Transverse colon (tissue), 4 donors: Measurements from ENCODE around the gene FOXC2. TPM values are rescaled to one million over a fixed set of nuclear protein-coding genes. Genes with fewer than 3 reads are reported as not detected.

Experiments
- DNase-seq: peaks from one replicate; pipeline ENCODE4 v3.0.0-alpha.2; 2019
- H3K27ac ChIP-seq, 4 donors: fragments of 200-600 bp; sonication (generic); 2 replicates each; pipeline ENCODE4 v1.5.1; 2016 to 2018; ENCODE audit warnings: inconsistent platforms in 4 of 4
- H3K27me3 ChIP-seq: fragments of 200-600 bp; sonication (generic); 2 replicates; pipeline ENCODE4 v1.5.1; 2017; ENCODE audit warnings: inconsistent platforms
- H3K36me3 ChIP-seq, 4 donors: fragments of 200-600 bp; sonication (generic); 2 replicates each; pipeline ENCODE4 v1.5.1; 2017 to 2019; ENCODE audit warnings: inconsistent platforms in 4 of 4
- H3K4me1 ChIP-seq, 4 donors: fragments of 200-600 bp; sonication (generic); 2 replicates each; pipeline ENCODE4 v1.5.1; 2017 to 2020; ENCODE audit warnings: inconsistent platforms in 4 of 4
- H3K4me3 ChIP-seq, 4 donors: fragments of 200-600 bp; sonication (generic); 1 replicate in 1 of 4; 2 replicates in 3 of 4; pipeline versions ENCODE4 v1.5.1 to v1.6.1; 2017 to 2019; ENCODE audit warnings: inconsistent platforms in 4 of 4
- H3K9me3 ChIP-seq, 2 donors: fragments of 200-600 bp; sonication (generic); 2 replicates each; pipeline ENCODE4 v1.5.1; 2017 to 2019; ENCODE audit warnings: inconsistent platforms in 2 of 2
- EP300 ChIP-seq: sonication (generic); formaldehyde crosslinking; IDR thresholded peaks from one replicate; pipeline ENCODE4 v1.6.1; 2017; ENCODE audit warnings: antibody characterized with exemption, low read depth
- POLR2A ChIP-seq: fragments of 450-650 bp; IDR thresholded peaks from one replicate; pipeline ENCODE4 v1.6.1; 2016; ENCODE audit warnings: antibody characterized with exemption, mild to moderate bottlenecking, moderate library complexity
- POLR2AphosphoS5 ChIP-seq, 3 donors: sonication (generic); formaldehyde crosslinking; IDR thresholded peaks; one replicate each; pipeline ENCODE4 v1.6.1; 2016; ENCODE audit warnings: antibody characterized with exemption in 3 of 3
- WGBS, 2 donors: methylation state at CpG; one replicate each; pipeline ENCODE4 v1.1.5; 2018; ENCODE audit warnings: low coverage in 1 of 2; 5-methylcytosine and 5-hydroxymethylcytosine counted together
- in situ Hi-C, 4 donors: fragments of 200-750 bp; cut with MboI; loops; one replicate each; pipeline versions ENCODE4 v1.15.0 to v1.15.1; 2017; ENCODE audit warnings: low sequenced_read_pairs in 3 of 4, low pct_ligation_motif_present in 1 of 4, low pct_unique_long_range_greater_than_20kb in 1 of 4
- intact Hi-C: fragments of 100-400 bp; cut with DNase I; formaldehyde crosslinking; loops from one replicate; pipeline ENCODE4 v1.15.1; 2023; ENCODE audit warnings: low total_unique reads
- total RNA-seq, 4 donors: library from RNA; depleted of rRNA; stranded (reverse); fragments of >200 nt; gene quantifications; one replicate each; pipeline ENCODE4 v1.1.0, GENCODE V29; 2016
- TF ChIP-seq, protein P1 (sequence below), 5 experiments: fragments of 200-600 bp in 3 of 5; fragments of 450-650 bp in 2 of 5; sonication (generic) in 3 of 5; IDR thresholded peaks; 1 replicate in 2 of 5; 2 replicates in 3 of 5; pipeline ENCODE4 v1.5.1; 2016 to 2017; ENCODE audit warnings: antibody characterized with exemption in 5 of 5, inconsistent platforms in 3 of 5, mild to moderate bottlenecking in 2 of 5, moderate library complexity in 1 of 5

The FOXC2 gene
- total RNA-seq, 4 donors from 2014 or later: 0.27 TPM; not detected in 3

DNA sequence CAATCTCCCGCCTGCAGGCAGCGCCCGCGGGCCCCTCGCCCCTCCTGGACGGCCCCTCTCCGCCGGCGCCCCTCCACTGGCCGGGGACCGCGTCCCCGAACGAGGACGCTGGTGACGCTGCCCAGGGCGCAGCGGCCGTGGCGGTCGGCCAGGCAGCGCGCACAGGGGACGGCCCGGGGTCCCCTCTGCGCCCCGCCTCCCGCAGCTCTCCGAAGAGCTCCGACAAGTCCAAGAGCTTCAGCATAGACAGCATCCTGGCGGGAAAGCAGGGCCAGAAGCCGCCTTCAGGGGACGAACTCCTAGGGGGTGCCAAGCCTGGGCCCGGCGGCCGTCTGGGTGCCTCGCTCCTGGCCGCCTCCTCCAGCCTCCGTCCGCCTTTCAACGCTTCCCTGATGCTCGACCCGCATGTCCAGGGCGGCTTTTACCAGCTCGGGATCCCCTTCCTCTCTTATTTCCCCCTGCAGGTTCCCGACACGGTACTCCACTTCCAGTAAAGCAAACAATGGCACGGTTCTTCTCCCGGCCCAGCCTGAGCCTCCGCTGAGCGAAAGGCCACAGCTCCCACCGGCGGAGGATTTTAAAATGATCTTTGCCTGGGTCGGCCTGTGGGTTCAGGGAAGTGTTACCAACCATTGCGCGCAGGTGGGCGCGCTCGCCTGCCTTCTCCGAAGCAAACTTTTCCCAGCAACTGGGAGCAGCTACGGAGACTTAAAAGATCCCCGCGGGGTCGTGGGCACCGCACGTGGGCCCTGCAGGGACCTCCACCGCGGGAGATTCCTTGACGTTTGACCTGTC lies 12.8 kb downstream of the FOXC2 start:
- 0 to 29% methylated on average over 3 to 26 of the region's 69 CpGs for WGBS, 2 donors
- Histone ChIP-seq H3K9me3 (no peaks in the 10 kb centered on the region), H3K27me3 (peaks cover 81% of the 10 kb centered on the region), H3K36me3 (no peaks in the 10 kb centered on the region), H3K27ac (peak overlapping the region; percentile 46 to 73 (median 66)), H3K4me3 (peak overlapping the region in 3 of 4 donors; percentile 14 to 37 (median 24)), H3K4me1 (peaks cover 0 to 15% (median 7%) of the 10 kb centered on the region in 4 donors)
- intact Hi-C loops (no loop called here), in situ Hi-C loops (no loop called here)
- DNase-seq: no peak
- TF ChIP-seq POLR2A: no peak

DNA sequence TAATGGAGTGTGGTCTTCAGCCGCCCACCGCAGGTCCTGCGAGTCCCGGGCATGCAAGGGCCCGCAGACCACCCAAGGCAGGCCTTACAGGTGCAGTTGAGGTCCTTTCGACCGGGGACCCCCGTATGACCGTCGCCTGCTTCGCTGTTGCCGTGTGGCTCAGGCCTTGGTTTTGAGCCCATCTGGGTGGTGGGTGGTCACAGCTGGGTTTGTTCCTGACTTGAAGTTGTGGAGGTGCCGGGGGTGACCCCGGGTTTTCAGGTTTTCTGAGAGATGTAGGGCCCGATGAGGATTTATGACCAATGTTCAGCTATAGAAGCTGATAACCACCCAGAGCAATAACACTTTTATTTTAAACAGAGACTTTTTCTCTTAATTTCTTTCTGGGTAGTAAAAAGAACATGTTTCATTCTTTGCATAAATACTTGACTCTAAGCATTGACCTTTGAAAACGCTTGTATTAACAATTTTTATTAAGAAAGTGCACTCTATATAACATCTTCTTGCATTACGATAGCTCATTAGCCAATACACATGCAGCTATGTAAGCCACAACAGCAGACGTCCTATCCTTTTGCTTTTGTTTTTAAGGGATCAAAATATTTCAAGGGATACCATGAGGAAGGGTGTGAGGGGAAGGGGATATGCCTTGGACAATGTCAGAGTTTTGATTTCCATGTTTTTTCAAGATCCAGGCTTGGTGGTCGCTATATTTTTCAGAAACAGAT lies 13.6 kb downstream of the FOXC2 start:
- H3K9me3 ChIP-seq: no peaks in the 10 kb centered on the region
- in situ Hi-C loops (no loop called here), intact Hi-C loops (no loop called here)
- no peaks in the 10 kb centered on the region for H3K36me3 ChIP-seq
- peaks cover 74% of the 10 kb centered on the region for H3K27me3 ChIP-seq
- peaks cover 0 to 15% (median 7%) of the 10 kb centered on the region in 4 donors for H3K4me1 ChIP-seq
- peak overlapping the region in 3 of 4 donors; percentile 9 to 37 (median 24) for H3K4me3 ChIP-seq
- peak overlapping the region in 3 of 4 donors; percentile 63 to 73 (median 68) for H3K27ac ChIP-seq
- no peak for DNase-seq
- TF ChIP-seq EP300 (no peak), POLR2A (no peak), POLR2AphosphoS5 (IDR thresholded peaks at IDR 0.05) (no peak)
- TF ChIP-seq, protein P1, sequence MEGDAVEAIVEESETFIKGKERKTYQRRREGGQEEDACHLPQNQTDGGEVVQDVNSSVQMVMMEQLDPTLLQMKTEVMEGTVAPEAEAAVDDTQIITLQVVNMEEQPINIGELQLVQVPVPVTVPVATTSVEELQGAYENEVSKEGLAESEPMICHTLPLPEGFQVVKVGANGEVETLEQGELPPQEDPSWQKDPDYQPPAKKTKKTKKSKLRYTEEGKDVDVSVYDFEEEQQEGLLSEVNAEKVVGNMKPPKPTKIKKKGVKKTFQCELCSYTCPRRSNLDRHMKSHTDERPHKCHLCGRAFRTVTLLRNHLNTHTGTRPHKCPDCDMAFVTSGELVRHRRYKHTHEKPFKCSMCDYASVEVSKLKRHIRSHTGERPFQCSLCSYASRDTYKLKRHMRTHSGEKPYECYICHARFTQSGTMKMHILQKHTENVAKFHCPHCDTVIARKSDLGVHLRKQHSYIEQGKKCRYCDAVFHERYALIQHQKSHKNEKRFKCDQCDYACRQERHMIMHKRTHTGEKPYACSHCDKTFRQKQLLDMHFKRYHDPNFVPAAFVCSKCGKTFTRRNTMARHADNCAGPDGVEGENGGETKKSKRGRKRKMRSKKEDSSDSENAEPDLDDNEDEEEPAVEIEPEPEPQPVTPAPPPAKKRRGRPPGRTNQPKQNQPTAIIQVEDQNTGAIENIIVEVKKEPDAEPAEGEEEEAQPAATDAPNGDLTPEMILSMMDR (IDR thresholded peaks at IDR 0.05): no peak
- 50 to 56% methylated on average over 5 to 19 of the region's 19 CpGs for WGBS, 2 donors

DNA sequence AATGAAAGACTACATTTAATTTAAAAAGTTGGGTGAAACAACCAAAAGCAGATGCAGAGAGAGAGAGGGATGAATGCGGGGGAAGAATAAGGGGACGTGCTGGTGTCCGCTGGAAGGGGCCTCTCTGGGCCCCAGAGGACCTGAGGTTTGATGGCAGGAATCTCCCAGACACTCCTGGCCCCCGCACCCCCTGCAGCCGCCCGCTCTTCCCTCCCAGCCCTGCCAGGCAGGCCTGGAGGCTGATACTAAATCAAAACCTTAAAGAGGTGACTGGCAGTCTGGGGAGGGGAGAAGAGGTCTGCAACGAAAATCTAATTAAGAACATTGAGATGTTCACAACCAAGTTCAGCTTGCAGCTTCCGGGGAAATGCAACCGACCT lies 14.2 kb downstream of the FOXC2 start:
- intact Hi-C loops (no loop called here), in situ Hi-C loops (no loop called here)
- H3K27me3 ChIP-seq: peaks cover 68% of the 10 kb centered on the region

DNA sequence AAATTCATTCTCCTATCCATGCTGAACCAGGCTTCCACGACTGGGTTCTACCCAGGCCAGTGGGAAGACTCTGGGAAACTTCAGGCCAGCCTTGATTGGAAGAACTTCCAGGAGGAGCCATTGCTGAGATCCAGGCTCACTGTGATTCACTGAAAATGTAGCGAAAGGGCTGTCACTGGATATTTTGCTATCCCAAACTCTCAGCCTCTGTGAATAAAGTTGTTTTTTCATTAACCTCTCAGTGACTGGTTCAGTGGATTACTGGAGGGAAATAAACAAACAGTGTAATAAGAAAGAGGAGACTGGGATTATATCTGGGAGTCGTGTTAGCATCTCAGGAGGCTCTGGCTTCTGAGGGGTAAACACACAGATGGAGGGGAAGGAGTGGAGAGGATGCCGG lies 14.8 kb downstream of the FOXC2 start:
- DNase-seq: no peak
- intact Hi-C loops (no loop called here), in situ Hi-C loops (no loop called here)
- Histone ChIP-seq H3K4me1 (peaks cover 0 to 3% (median 2%) of the 10 kb centered on the region in 4 donors), H3K9me3 (no peaks in the 10 kb centered on the region), H3K36me3 (no peaks in the 10 kb centered on the region), H3K27me3 (peaks cover 62% of the 10 kb centered on the region), H3K4me3 (no peak overlapping the region), H3K27ac (peak overlapping the region in 1 of 4 donors; percentile 8)
- TF ChIP-seq EP300 (no peak), POLR2AphosphoS5 (IDR thresholded peaks at IDR 0.05) (no peak), POLR2A (no peak)
- TF ChIP-seq, protein P1 (IDR thresholded peaks at IDR 0.05): no peak
- 50 to 54% methylated on average over 4 of the region's 4 CpGs for WGBS, 2 donors

More for the DNA sequence above, 14.2 kb downstream of the FOXC2 start:
- H3K27ac ChIP-seq: peak overlapping the region in 1 of 4 donors; percentile 8
- H3K4me1 ChIP-seq: peaks cover 0 to 9% (median 6%) of the 10 kb centered on the region in 4 donors
- H3K9me3 ChIP-seq: no peaks in the 10 kb centered on the region
- H3K36me3 ChIP-seq: no peaks in the 10 kb centered on the region
- WGBS, 2 donors: 72 to 75% methylated on average over 8 to 9 of the region's 9 CpGs
- H3K4me3 ChIP-seq: no peak overlapping the region
- TF ChIP-seq EP300 (no peak), POLR2AphosphoS5 (IDR thresholded peaks at IDR 0.05) (no peak), POLR2A (no peak)
- TF ChIP-seq, protein P1 (IDR thresholded peaks at IDR 0.05): no peak
- no peak for DNase-seq
